HK-2 (cell line): ENCODE data around the gene SAMD5.

Experiments used
- DNase-seq: peaks from one replicate; pipeline ENCODE4 v3.0.0-alpha.2; 2018; ENCODE audit not compliant: unreplicated experiment

SAMD5 gene

GRCh38 chr6:147508042-147508865 lies at the start of gene SAMD5:
Gene SAMD5, plus strand, starts transcription at chr6:147508690. Its CDS starts 239 bp downstream, at chr6:147508929.
- peak; percentile 62 for DNase-seq

DNA sequence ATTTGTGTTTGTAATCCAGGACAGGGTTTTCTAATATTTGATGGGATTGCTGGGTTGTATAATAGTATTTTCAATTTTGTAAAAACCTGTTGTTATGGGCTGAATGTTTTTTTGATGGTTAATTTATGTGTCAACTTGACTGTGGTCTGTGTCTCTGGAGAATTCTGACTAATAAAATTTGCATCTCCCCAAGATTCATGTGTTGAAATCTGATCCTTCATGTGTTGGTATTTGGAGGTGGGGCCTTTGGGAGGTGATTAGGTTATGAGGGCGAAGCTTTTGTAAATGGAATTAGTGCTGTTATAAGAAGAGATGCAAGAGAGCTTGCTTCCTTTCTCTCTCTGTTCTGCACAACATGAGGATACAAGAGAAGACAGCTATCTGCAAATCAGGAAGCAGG lies 48.7 kb upstream of the SAMD5 start:
- no peak for DNase-seq

DNA sequence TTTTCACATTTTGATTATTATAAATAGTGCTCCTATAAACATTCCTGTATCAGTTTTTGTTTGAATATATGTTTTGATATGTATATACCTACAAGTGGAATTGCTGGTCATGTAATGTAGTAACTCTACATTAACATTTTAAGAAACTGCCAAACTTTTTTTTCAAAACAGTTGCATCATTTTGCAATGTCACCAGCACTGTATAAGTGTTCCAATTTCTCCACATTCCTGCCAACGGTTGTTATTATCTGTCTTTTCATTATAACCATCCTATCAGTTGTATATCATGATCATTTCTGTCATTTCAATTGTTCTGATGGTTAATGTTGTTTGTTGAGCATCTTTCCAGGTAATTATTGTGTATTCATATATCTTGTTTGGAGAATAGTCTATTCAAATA lies 44.8 kb upstream of the SAMD5 start:
- no peak for DNase-seq

DNA sequence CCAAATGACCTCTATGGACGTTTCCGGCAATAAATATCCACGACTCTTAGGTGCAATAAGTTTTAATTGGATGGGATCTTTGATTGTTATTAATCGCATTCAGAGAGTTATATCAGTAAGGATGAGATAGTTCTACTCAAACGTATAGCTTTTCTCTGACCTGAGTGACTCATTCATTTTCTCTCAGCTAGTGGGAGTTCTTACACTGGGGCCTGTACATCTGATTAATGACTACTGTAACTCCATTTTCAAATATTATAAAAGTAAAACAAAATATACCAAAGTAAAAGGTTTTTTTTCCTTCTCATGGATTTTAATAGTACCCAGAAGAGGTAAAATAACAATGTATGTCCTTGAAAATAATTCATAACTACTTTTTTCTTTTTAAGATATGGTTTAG lies 41.1 kb upstream of the SAMD5 start:
- DNase-seq, result no peak

- no peak for DNase-seq
Observed at GRCh38 chr6:147467886-147468285, 40.6 kb upstream of the SAMD5 start.

- DNase-seq, result no peak
Observed at GRCh38 chr6:147468634-147469033, 39.9 kb upstream of the SAMD5 start.

GRCh38 chr6:147479857-147480256 lies 28.6 kb upstream of the SAMD5 start:
- no peak for DNase-seq

DNA sequence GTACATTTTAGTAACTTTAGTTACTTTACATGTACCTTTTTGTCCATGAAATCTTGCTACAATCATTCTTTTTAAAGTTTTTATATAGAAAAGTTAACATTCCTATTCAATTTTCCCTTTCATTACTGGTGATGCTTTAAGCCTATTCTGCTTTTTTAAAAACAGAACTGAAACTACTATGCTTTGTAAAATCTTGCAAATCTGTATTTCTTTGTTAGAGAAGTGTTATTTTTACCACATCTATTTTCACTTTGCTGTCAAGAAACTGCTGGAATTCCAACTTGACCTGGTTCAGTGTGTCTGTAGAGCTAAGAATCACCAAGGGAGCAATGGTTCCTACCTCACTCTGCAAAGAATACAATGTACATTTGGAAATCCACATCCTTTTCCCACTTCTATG lies 21.8 kb upstream of the SAMD5 start:
- DNase-seq, result no peak

DNA sequence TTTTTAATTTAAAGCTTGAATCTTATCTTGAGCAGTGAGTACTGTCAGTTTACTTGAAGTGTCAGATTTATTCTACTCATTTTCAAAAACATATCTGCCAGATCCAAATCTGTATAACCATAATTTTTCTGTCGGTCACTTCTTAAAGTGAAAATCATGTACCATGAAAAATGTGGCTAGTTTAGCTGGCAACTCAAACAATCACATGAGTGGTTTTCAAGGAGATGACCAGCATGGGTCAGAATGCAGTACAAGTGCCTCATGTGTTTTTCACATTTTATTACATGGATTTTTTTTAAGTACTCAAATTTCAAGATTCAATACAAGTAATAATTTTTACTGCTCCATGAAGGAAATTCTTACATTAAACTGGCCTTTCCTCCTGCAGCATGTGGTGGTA lies 11.0 kb upstream of the SAMD5 start:
- DNase-seq, result no peak

- no peak for DNase-seq
Observed at GRCh38 chr6:147503587-147503986, 4.9 kb upstream of the SAMD5 start.

GRCh38 chr6:147504848-147505247 lies 3.6 kb upstream of the SAMD5 start:
- no peak for DNase-seq

- DNase-seq, result peak; percentile 62
Observed at GRCh38 chr6:147506704-147507114, 1.8 kb upstream of the SAMD5 start.

DNA sequence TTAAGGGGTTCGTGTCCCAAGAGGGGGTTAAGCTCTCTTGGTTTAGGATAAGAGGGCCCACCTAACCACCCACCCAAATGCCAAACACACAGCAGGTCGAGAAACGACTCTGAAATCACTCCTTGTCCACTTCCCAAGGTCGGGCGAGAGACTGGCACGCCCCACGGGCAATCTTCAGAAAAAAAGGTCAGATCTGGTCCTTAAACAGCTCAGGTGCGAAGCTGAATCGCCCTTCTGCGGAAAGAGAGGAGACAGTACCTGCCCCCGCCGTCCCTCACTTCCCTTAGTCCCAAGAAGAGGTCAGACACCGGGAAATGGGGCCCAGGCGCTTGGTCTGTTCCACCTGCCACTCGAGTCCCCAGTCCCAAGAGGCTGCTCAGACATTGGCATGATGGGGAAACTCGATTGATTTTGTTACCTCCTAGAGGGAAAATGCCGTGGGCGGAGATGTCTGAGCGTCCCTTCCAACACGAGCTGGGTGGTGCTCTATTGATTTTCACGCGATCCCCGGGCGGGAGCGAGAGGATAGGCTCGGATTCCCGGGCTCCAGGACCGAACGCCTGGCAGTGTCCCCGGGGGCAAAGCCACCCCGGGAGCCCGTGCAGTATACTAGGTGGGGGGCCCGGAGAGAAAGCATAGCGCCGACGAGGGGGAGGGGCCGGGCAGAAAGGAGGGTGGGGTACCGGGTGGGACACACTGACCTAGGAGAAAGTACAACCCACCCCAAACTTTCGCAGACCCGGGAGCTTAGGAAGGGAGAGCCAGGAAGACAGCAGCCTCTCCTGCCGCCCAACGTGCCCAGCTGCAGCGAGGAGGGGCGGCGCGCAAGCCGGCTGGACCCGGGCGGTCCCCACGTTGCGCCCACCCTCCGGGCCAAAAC lies 1.1 kb upstream of the SAMD5 start:
- peak; percentile 23 for DNase-seq

DNA sequence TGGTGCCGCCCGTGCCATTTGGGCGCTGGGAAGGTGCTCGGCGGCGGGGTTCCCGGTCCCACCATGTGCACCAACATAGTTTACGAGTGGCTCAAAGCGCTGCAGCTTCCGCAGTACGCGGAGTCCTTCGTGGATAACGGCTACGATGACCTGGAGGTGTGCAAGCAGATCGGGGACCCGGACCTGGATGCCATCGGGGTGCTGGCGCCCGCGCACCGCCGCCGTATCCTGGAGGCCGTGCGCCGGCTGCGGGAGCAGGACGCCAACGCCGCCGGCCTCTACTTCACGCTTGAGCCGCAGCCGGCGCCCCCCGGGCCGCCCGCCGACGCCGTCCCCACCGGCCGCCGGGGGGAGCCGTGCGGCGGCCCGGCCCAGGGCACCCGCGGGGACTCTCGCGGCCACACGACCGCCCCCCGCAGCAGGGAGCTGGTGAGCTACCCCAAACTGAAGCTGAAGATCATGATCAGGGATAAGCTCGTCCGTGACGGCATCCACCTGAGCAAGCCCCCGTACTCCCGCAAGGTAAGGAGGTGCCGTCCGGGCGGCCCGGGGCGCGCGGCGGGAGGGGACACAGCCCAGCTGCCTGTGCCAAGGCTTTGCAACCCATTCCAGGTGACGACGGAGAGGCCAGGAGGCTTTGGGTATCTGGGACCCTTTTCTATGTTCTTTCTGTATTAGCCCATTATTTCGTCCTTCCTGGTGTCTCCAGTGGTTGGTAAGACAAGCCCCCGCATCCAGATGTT lies 547 bp downstream of the SAMD5 start:
- no peak for DNase-seq

DNA sequence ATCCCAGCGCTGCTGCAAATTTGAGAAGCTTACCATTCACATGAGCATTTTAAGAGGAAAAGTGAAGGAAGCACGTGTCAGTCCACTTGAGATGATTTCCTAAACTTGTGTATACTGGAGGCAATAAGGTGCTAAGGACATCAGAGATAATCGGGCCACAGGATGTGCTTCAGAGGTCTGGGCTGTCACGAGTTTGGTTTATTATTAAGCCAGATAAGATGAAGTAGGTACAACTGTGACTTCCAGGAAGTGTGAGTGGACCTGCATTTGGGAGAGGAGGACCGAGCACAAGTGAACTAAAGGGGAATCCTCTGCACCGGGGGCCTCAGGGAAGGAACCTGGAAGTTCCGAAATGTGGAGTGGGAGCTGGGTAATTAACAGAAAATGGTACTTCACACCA lies 1.4 kb downstream of the SAMD5 start:
- DNase-seq, result no peak

DNA sequence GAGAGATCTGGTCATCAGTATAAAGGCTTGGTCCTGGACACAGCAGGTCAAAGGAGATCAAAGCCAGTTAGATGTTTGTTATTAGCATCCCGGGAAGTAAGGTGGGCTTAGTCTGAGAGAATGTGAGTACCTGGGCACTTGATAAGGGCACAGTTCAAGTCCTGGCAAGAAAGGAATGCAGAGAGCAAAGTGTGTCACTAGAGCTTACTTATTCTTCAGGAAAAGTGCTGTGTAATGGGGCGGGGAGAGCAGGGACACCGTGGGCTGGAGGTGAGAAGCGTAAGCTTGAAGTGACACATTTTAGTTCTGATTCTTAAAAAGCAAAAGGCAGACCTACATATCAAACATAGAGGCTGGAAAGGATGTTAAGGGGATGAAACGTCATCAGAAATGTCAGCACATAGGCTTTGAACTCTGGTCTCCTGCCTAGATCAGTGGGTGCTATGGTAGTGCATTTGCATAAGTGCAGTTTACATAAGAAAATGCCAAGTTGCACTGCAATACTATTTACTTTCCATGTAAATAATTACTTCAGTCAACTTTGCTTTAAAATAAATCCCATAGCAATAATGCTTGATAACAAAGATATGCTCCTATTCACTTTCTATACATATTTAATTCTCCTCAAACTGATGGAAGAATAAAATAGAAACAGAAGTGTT lies 2.6 kb downstream of the SAMD5 start:
- DNase-seq, result no peak

GRCh38 chr6:147514831-147515230 lies 6.3 kb downstream of the SAMD5 start:
- DNase-seq, result no peak

- DNase-seq, result no peak
Observed at GRCh38 chr6:147515327-147515726, 6.8 kb downstream of the SAMD5 start.

DNA sequence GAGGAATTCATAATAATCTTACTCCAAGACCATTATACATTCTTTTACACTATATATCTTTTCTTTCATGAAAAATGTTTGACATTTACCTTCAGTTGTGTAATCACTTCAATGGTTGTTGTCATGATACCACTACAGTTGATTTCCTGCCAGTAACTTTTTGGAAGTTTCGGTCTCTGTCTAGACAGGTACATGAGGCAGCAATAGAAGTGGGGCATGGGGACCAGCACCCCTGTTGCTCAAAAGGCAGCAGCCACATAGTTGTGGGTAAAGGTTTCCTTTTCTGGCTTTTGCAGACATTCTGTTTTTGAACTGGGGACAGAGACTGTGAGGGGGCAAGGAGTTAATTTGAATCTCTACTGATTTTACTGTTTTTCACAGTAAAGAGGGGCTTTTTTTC lies 14.1 kb downstream of the SAMD5 start:
- DNase-seq, result no peak

- no peak for DNase-seq
Observed at GRCh38 chr6:147525519-147526209, 17.2 kb downstream of the SAMD5 start.

DNA sequence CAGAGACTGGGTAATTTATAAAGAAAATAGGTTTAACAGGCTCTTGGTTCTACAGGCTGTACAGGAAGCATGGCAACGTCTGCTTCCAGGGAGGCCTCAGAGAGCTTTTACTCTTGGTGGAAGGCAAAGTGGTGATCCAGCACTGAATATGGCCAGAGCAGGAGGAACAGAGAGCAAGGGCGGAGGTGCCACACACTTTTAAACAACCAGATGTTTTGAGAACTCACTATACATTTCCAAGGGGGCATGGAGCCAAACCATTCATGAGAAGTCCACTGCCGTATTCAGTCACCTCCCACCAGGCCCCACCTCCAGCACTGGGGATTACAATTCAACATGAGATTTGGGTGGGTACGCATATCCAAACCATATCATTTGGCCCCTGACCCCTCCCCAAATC lies 18.7 kb downstream of the SAMD5 start:
- no peak for DNase-seq
